ENCODE results near the gene LHFPL2.
"Not testable (repeated sequence)": the region's sequence is repeated elsewhere in the genome, so short reads cannot be mapped to it uniquely, and the experiment has no call there.

Gene LHFPL2

GRCh38 chr5:78640662-78641474, 7.7 kb downstream of the LHFPL2 start:
- DNase-seq (ENCODE audit: low read depth) = no peak

- no peak for DNase-seq (ENCODE audit: low read depth)
Observed at GRCh38 chr5:78639791-78640190, 8.8 kb downstream of the LHFPL2 start.

- no peak for DNase-seq (ENCODE audit: low read depth)
Observed at GRCh38 chr5:78638973-78639669, 9.5 kb downstream of the LHFPL2 start.

GRCh38 chr5:78638423-78638822, 10.1 kb downstream of the LHFPL2 start:
- no peak for DNase-seq (ENCODE audit: low read depth)

GRCh38 chr5:78637468-78637867, 11.1 kb downstream of the LHFPL2 start:
- no peak for DNase-seq (ENCODE audit: low read depth)

- no peak for DNase-seq (ENCODE audit: low read depth)
Observed at GRCh38 chr5:78636682-78637081, 11.9 kb downstream of the LHFPL2 start.

- DNase-seq (ENCODE audit: low read depth) = no peak
Observed at GRCh38 chr5:78634634-78635033, 13.9 kb downstream of the LHFPL2 start.

GRCh38 chr5:78634229-78634628, 14.3 kb downstream of the LHFPL2 start:
- no peak for DNase-seq (ENCODE audit: low read depth)

- no peak for DNase-seq (ENCODE audit: low read depth)
Observed at GRCh38 chr5:78633700-78634099, 14.9 kb downstream of the LHFPL2 start.

- DNase-seq (ENCODE audit: low read depth) = no peak
Observed at GRCh38 chr5:78632467-78632866, 16.1 kb downstream of the LHFPL2 start.

GRCh38 chr5:78631931-78632330, 16.6 kb downstream of the LHFPL2 start:
- DNase-seq (ENCODE audit: low read depth) = no peak

- no peak for DNase-seq (ENCODE audit: low read depth)
Observed at GRCh38 chr5:78630047-78630446, 18.5 kb downstream of the LHFPL2 start.

GRCh38 chr5:78629624-78630023, 18.9 kb downstream of the LHFPL2 start:
- no peak for DNase-seq (ENCODE audit: low read depth)

GRCh38 chr5:78628270-78628992, 20.1 kb downstream of the LHFPL2 start:
- no peak for DNase-seq (ENCODE audit: low read depth)

GRCh38 chr5:78627766-78628165, 20.8 kb downstream of the LHFPL2 start:
- no peak for DNase-seq (ENCODE audit: low read depth)

- DNase-seq (ENCODE audit: low read depth) = no peak
Observed at GRCh38 chr5:78627175-78627574, 21.4 kb downstream of the LHFPL2 start.

- DNase-seq (ENCODE audit: low read depth) = no peak
Observed at GRCh38 chr5:78626009-78626571, 22.5 kb downstream of the LHFPL2 start.

GRCh38 chr5:78624992-78625391, 23.6 kb downstream of the LHFPL2 start:
- no peak for DNase-seq (ENCODE audit: low read depth)

- DNase-seq (ENCODE audit: low read depth) = no peak
Observed at GRCh38 chr5:78624011-78624541, 24.5 kb downstream of the LHFPL2 start.

- no peak for DNase-seq (ENCODE audit: low read depth)
Observed at GRCh38 chr5:78622302-78622971, 26.1 kb downstream of the LHFPL2 start.

- DNase-seq (ENCODE audit: low read depth) = no peak
Observed at GRCh38 chr5:78621291-78621738, 27.3 kb downstream of the LHFPL2 start.

GRCh38 chr5:78620119-78620518, 28.5 kb downstream of the LHFPL2 start:
- not testable (repeated sequence) for DNase-seq (ENCODE audit: low read depth)

Data from stimulated activated CD8-positive, alpha-beta memory T cell treated with anti-CD3 and anti-CD28 coated beads, Interleukin-4, amount 100 ng/mL, for 24 hours (primary cell).